Hepatocyte (in vitro differentiated cells): ENCODE data around the gene CCL18.
"Not testable (repeated sequence)": the region's sequence is repeated elsewhere in the genome, so short reads cannot be mapped to it uniquely, and the experiment has no call there.

Experiments
- CTCF ChIP-seq: fragments of 200-600 bp; sonication (generic); IDR thresholded peaks from 2 replicates; pipeline ENCODE4 v1.5.1; 2016; ENCODE audit warnings: antibody characterized with exemption, mild to moderate bottlenecking; ENCODE audit not compliant: poor library complexity
- EZH2 ChIP-seq: fragments of 200-600 bp; sonication (generic); IDR thresholded peaks from 2 replicates; pipeline ENCODE4 v1.6.1; 2016; ENCODE audit warnings: antibody characterized with exemption, mild to moderate bottlenecking, borderline replicate concordance
- EZH2phosphoT487 ChIP-seq: fragments of 200-600 bp; sonication (generic); IDR thresholded peaks from one replicate; pipeline ENCODE4 v1.6.1; 2018; ENCODE audit warnings: antibody characterized with exemption, mild to moderate bottlenecking, low read depth, moderate library complexity; ENCODE audit not compliant: unreplicated experiment, severe bottlenecking

- TF ChIP-seq CTCF, EZH2phosphoT487, EZH2: not testable (repeated sequence)
Measured at GRCh38 chr17:36081681-36082471, 17.8 kb downstream of the CCL18 start.
